MM.1S (cell line): ENCODE data around the gene CNIH3.

ENCODE experiments used
- CTCF ChIP-seq: fragments of 300-600 bp; sonication (generic); IDR thresholded peaks from 2 replicates; pipeline ENCODE4 v1.5.1; 2016; ENCODE audit warnings: antibody characterized with exemption, low read length, mixed read lengths
- EZH2 ChIP-seq: fragments of 300-600 bp; sonication (generic); optimal IDR thresholded peaks from 2 replicates; pipeline ENCODE3; 2017; ENCODE audit warnings: low read depth, mild to moderate bottlenecking, antibody characterized with exemption, low read length, mixed read lengths

- no peak for TF ChIP-seq CTCF
- no peak for TF ChIP-seq EZH2
These were observed 23.4 kb downstream of the CNIH3 start for GRCh38 chr1:224639426-224639975.
